Transverse colon (tissue), 4 donors: ENCODE measurements around the gene KIAA1755. TPM values are rescaled to one million over a fixed set of nuclear protein-coding genes. Genes with fewer than 3 reads are reported as not detected.

ENCODE experiments used
- DNase-seq: peaks from one replicate; pipeline ENCODE4 v3.0.0-alpha.2; 2019
- H3K27ac ChIP-seq, 4 donors: fragments of 200-600 bp; sonication (generic); 2 replicates each; pipeline ENCODE4 v1.5.1; 2016 to 2018; ENCODE audit warnings: inconsistent platforms in 4 of 4
- H3K27me3 ChIP-seq: fragments of 200-600 bp; sonication (generic); 2 replicates; pipeline ENCODE4 v1.5.1; 2017; ENCODE audit warnings: inconsistent platforms
- H3K36me3 ChIP-seq, 4 donors: fragments of 200-600 bp; sonication (generic); 2 replicates each; pipeline ENCODE4 v1.5.1; 2017 to 2019; ENCODE audit warnings: inconsistent platforms in 4 of 4
- H3K4me1 ChIP-seq, 4 donors: fragments of 200-600 bp; sonication (generic); 2 replicates each; pipeline ENCODE4 v1.5.1; 2017 to 2020; ENCODE audit warnings: inconsistent platforms in 4 of 4
- H3K4me3 ChIP-seq, 4 donors: fragments of 200-600 bp; sonication (generic); 1 replicate in 1 of 4; 2 replicates in 3 of 4; pipeline versions ENCODE4 v1.5.1 to v1.6.1; 2017 to 2019; ENCODE audit warnings: inconsistent platforms in 4 of 4
- H3K9me3 ChIP-seq, 2 donors: fragments of 200-600 bp; sonication (generic); 2 replicates each; pipeline ENCODE4 v1.5.1; 2017 to 2019; ENCODE audit warnings: inconsistent platforms in 2 of 2
- CTCF ChIP-seq, 5 experiments: fragments of 200-600 bp in 3 of 5; fragments of 450-650 bp in 2 of 5; sonication (generic) in 3 of 5; IDR thresholded peaks; 1 replicate in 2 of 5; 2 replicates in 3 of 5; pipeline ENCODE4 v1.5.1; 2016 to 2017; ENCODE audit warnings: antibody characterized with exemption in 5 of 5, inconsistent platforms in 3 of 5, mild to moderate bottlenecking in 2 of 5, moderate library complexity in 1 of 5
- EP300 ChIP-seq: sonication (generic); formaldehyde crosslinking; IDR thresholded peaks from one replicate; pipeline ENCODE4 v1.6.1; 2017; ENCODE audit warnings: antibody characterized with exemption, low read depth
- POLR2A ChIP-seq: fragments of 450-650 bp; IDR thresholded peaks from one replicate; pipeline ENCODE4 v1.6.1; 2016; ENCODE audit warnings: antibody characterized with exemption, mild to moderate bottlenecking, moderate library complexity
- POLR2AphosphoS5 ChIP-seq, 3 donors: sonication (generic); formaldehyde crosslinking; IDR thresholded peaks; one replicate each; pipeline ENCODE4 v1.6.1; 2016; ENCODE audit warnings: antibody characterized with exemption in 3 of 3
- WGBS, 2 donors: methylation state at CpG; one replicate each; pipeline ENCODE4 v1.1.5; 2018; ENCODE audit warnings: low coverage in 1 of 2; 5-methylcytosine and 5-hydroxymethylcytosine counted together
- in situ Hi-C, 4 donors: fragments of 200-750 bp; cut with MboI; loops; one replicate each; pipeline versions ENCODE4 v1.15.0 to v1.15.1; 2017; ENCODE audit warnings: low sequenced_read_pairs in 3 of 4, low pct_ligation_motif_present in 1 of 4, low pct_unique_long_range_greater_than_20kb in 1 of 4
- intact Hi-C: fragments of 100-400 bp; cut with DNase I; formaldehyde crosslinking; loops from one replicate; pipeline ENCODE4 v1.15.1; 2023; ENCODE audit warnings: low total_unique reads
- total RNA-seq, 4 donors: library from RNA; depleted of rRNA; stranded (reverse); fragments of >200 nt; gene quantifications; one replicate each; pipeline ENCODE4 v1.1.0, GENCODE V29; 2016

Gene KIAA1755
- total RNA-seq, 4 donors from 2014 or later = 1.6 to 20.2 (median 3.7) TPM

GRCh38 chr20:38306379-38306778, 45.8 kb upstream of the KIAA1755 start:
- intact Hi-C loops = no loop called here
- in situ Hi-C loops = no loop called here

GRCh38 chr20:38305541-38305940, 45.0 kb upstream of the KIAA1755 start:
- Histone ChIP-seq H3K36me3 (no peaks in the 10 kb centered on the region), H3K27me3 (peaks cover 17% of the 10 kb centered on the region), H3K27ac (no peak overlapping the region), H3K4me1 (no peaks in the 10 kb centered on the region), H3K9me3 (no peaks in the 10 kb centered on the region), H3K4me3 (no peak overlapping the region)
- no peak for DNase-seq
- intact Hi-C loops = no loop called here
- TF ChIP-seq POLR2A (no peak), POLR2AphosphoS5 (IDR thresholded peaks at IDR 0.05) (no peak), CTCF (IDR thresholded peaks at IDR 0.05) (no peak)
- in situ Hi-C loops = no loop called here
- 89 to 95% methylated on average over 2 to 4 of the region's 4 CpGs for WGBS, 2 donors

More at GRCh38 chr20:38306379-38306778, 45.8 kb upstream of the KIAA1755 start:
- Histone ChIP-seq H3K4me1 (no peaks in the 10 kb centered on the region), H3K4me3 (no peak overlapping the region), H3K36me3 (no peaks in the 10 kb centered on the region), H3K27ac (no peak overlapping the region), H3K27me3 (peaks cover 17% of the 10 kb centered on the region), H3K9me3 (no peaks in the 10 kb centered on the region)
- DNase-seq = no peak
- TF ChIP-seq POLR2AphosphoS5 (IDR thresholded peaks at IDR 0.05) (no peak), CTCF (IDR thresholded peaks at IDR 0.05) (no peak), POLR2A (no peak), EP300 (no peak)
- 74 to 84% methylated on average over 6 of the region's 6 CpGs for WGBS, 2 donors

- intact Hi-C loops (no loop called here), in situ Hi-C loops (no loop called here)
- no peak for DNase-seq
- WGBS, 2 donors = 40% methylated on average over 8 of the region's 8 CpGs; no CpG with 5 or more reads in 1 of the 2 donors
- TF ChIP-seq EP300 = no peak
- peak in 3 of 5 experiments; percentile 9 to 33 (median 11) for TF ChIP-seq CTCF (IDR thresholded peaks at IDR 0.05)
- no peak overlapping the region for H3K4me3 ChIP-seq
- H3K4me1 ChIP-seq = no peaks in the 10 kb centered on the region
- H3K36me3 ChIP-seq = no peaks in the 10 kb centered on the region
- H3K9me3 ChIP-seq = no peaks in the 10 kb centered on the region
- peaks cover 17% of the 10 kb centered on the region for H3K27me3 ChIP-seq
- no peak overlapping the region for H3K27ac ChIP-seq
Measured at GRCh38 chr20:38304845-38305447, 44.4 kb upstream of the KIAA1755 start.

- no peaks in the 10 kb centered on the region for H3K9me3 ChIP-seq
- peaks cover 0 to 5% (median 0%) of the 10 kb centered on the region in 4 donors for H3K4me1 ChIP-seq
- intact Hi-C loops = no loop called here
- no peak for TF ChIP-seq CTCF (IDR thresholded peaks at IDR 0.05)
- 68% methylated on average over 21 of the region's 21 CpGs; no CpG with 5 or more reads in 1 of the 2 donors for WGBS, 2 donors
- peaks cover 17% of the 10 kb centered on the region for H3K27me3 ChIP-seq
- DNase-seq = no peak
- in situ Hi-C loops = no loop called here
- no peak within 1 kb of the TSS for H3K4me3 ChIP-seq
- no peaks in the 10 kb centered on the region for H3K36me3 ChIP-seq
- no peak within 1 kb of the TSS for H3K27ac ChIP-seq
Measured at GRCh38 chr20:38303908-38304379, 43.4 kb upstream of the KIAA1755 start, which contains the start of gene BPI. BPI (plus strand) TSS chr20:38304156; CDS start chr20:38304224, 68 bp downstream.
